H1 (cell line): Measurements from ENCODE around the gene INPP5B. TPM values are rescaled to one million over a fixed set of nuclear protein-coding genes. Genes with fewer than 3 reads are reported as not detected.

Experiments used
- CTCF ChIA-PET: fragments of 300-600 bp; sonication (Branson Sonifier 250); formaldehyde crosslinking; loops from one replicate; lab custom pipeline; 2021; ENCODE audit not compliant: partially characterized antibody; lab: Charles Lee
- POLR2A ChIA-PET: fragments of 300-600 bp; sonication (Branson Sonifier 250); formaldehyde crosslinking; loops from one replicate; lab custom pipeline; 2021; ENCODE audit warnings: inconsistent platforms; ENCODE audit not compliant: partially characterized antibody; lab: Charles Lee
- DNase-seq, 2 experiments: peaks; one replicate each; pipeline versions ENCODE4 v3.0.0 to v3.0.0-alpha.2; 2010 to 2022; ENCODE audit warnings: low spot score in 2 of 2, low read depth in 1 of 2, mixed read lengths in 1 of 2
- FAIRE-seq: peaks from 2 replicates; lab custom pipeline; 2011; peaks lifted over from hg19 to GRCh38; lab: Jason Lieb, UNC
- H2AFZ ChIP-seq: 2 replicates; pipeline ENCODE4 v1.8.1; 2012; ENCODE audit warnings: low read length, inconsistent platforms
- H2AK5ac ChIP-seq: 2 replicates; pipeline ENCODE4 v1.6.1; 2013; ENCODE audit warnings: low read depth, low read length
- H2BK120ac ChIP-seq: replicated peaks from 2 replicates; pipeline ENCODE3; 2013; ENCODE audit warnings: low read depth, low read length, inconsistent platforms
- H2BK12ac ChIP-seq: 2 replicates; pipeline ENCODE4 v1.6.1; 2013; ENCODE audit warnings: low read depth, low read length
- H2BK15ac ChIP-seq: 2 replicates; pipeline ENCODE4 v1.6.1; 2013; ENCODE audit warnings: low read length
- H2BK20ac ChIP-seq: 2 replicates; pipeline ENCODE4 v1.6.1; 2013; ENCODE audit warnings: low read length
- H2BK5ac ChIP-seq: 2 replicates; pipeline ENCODE4 v1.6.1; 2013; ENCODE audit warnings: low read depth, low read length
- H3K14ac ChIP-seq: 2 replicates; pipeline ENCODE4 v1.6.1; 2013; ENCODE audit warnings: inconsistent platforms; ENCODE audit not compliant: insufficient read length
- H3K18ac ChIP-seq: 2 replicates; pipeline ENCODE4 v1.6.1; 2013; ENCODE audit warnings: low read length; ENCODE audit errors: extremely low read depth
- H3K23ac ChIP-seq: 2 replicates; pipeline ENCODE4 v1.6.1; 2013; ENCODE audit warnings: inconsistent platforms; ENCODE audit not compliant: insufficient read length
- H3K23me2 ChIP-seq: 2 replicates; pipeline ENCODE4 v1.6.1; 2013; ENCODE audit warnings: low read depth, low read length
- H3K27ac ChIP-seq: 2 replicates; pipeline ENCODE4 v1.6.1; 2011; ENCODE audit warnings: low read depth, low read length, inconsistent platforms
- H3K27me3 ChIP-seq, 4 experiments: replicated peaks in 1 of 4; 1 replicate in 1 of 4; 2 replicates in 3 of 4; pipeline versions ENCODE4 v1.6.1 to v1.8.1; 2011 to 2013; ENCODE audit warnings: low read length in 3 of 4, mild to moderate bottlenecking in 3 of 4, inconsistent platforms in 2 of 4, mixed read lengths in 2 of 4, moderate library complexity in 1 of 4; ENCODE audit not compliant: control insufficient read depth in 3 of 4, insufficient read depth in 3 of 4; ENCODE audit errors: extremely low read depth in 1 of 4
- H3K36me3 ChIP-seq, 4 experiments: 2 replicates each; pipeline versions ENCODE4 v1.6.1 to v1.8.1; 2011 to 2013; ENCODE audit warnings: mild to moderate bottlenecking in 4 of 4, low read length in 3 of 4, moderate library complexity in 2 of 4, control low read depth in 1 of 4, inconsistent platforms in 1 of 4; ENCODE audit not compliant: insufficient read depth in 4 of 4, control insufficient read depth in 2 of 4
- H3K4ac ChIP-seq: replicated peaks from 2 replicates; pipeline ENCODE3; 2013; ENCODE audit warnings: low read length, low read depth, mixed read lengths, inconsistent platforms; ENCODE audit not compliant: insufficient read length
- H3K4me1 ChIP-seq, 4 experiments: replicated peaks in 1 of 4; 1 replicate in 1 of 4; 2 replicates in 3 of 4; pipeline versions ENCODE4 v1.6.1 to v1.8.1; 2011 to 2013; ENCODE audit warnings: low read length in 3 of 4, inconsistent platforms in 2 of 4, mixed read lengths in 1 of 4; ENCODE audit not compliant: insufficient read depth in 4 of 4, control insufficient read depth in 3 of 4
- H3K4me2 ChIP-seq, 2 experiments: 2 replicates each; pipeline versions ENCODE4 v1.6.1 to v1.8.1; 2011 to 2013; ENCODE audit warnings: low read depth in 2 of 2, low read length in 2 of 2, control low read depth in 1 of 2, inconsistent platforms in 1 of 2, mild to moderate bottlenecking in 1 of 2; ENCODE audit not compliant: insufficient read depth in 1 of 2
- H3K4me3 ChIP-seq, 4 experiments: fragments of 200-600, 300-600 bp in 1 of 4; sonication (generic), shearing (Covaris generic), sonication (Bioruptor Twin) in 1 of 4; 2 replicates each; pipeline versions ENCODE4 v1.5.1 to v1.8.1; 2011 to 2016; ENCODE audit warnings: low read length in 4 of 4, low read depth in 3 of 4, control low read depth in 2 of 4, inconsistent platforms in 2 of 4, mild to moderate bottlenecking in 2 of 4, mixed read lengths in 1 of 4, moderate library complexity in 1 of 4; ENCODE audit not compliant: insufficient read depth in 2 of 4; ENCODE audit errors: extremely low read depth in 1 of 4
- H3K56ac ChIP-seq: replicated peaks from 2 replicates; pipeline ENCODE3; 2013; ENCODE audit warnings: low read depth, mild to moderate bottlenecking, mixed read lengths, low read length, inconsistent platforms; ENCODE audit not compliant: insufficient read length
- H3K79me1 ChIP-seq: 2 replicates; pipeline ENCODE4 v1.6.1; 2013; ENCODE audit warnings: low read depth, low read length, control low read depth
- H3K79me2 ChIP-seq, 2 experiments: 2 replicates each; pipeline versions ENCODE4 v1.6.1 to v1.8.1; 2012 to 2013; ENCODE audit warnings: low read length in 2 of 2, mild to moderate bottlenecking in 2 of 2, inconsistent platforms in 1 of 2; ENCODE audit not compliant: insufficient read depth in 2 of 2, control insufficient read depth in 1 of 2
- H3K9ac ChIP-seq, 4 experiments: replicated peaks in 1 of 4; 1 replicate in 1 of 4; 2 replicates in 3 of 4; pipeline versions ENCODE4 v1.6.1 to v1.8.1; 2011 to 2013; ENCODE audit warnings: low read depth in 3 of 4, low read length in 3 of 4, control low read depth in 2 of 4, mild to moderate bottlenecking in 2 of 4, moderate library complexity in 2 of 4, inconsistent platforms in 1 of 4; ENCODE audit errors: extremely low read depth in 1 of 4
- H3K9me3 ChIP-seq, 2 experiments: 2 replicates each; pipeline versions ENCODE4 v1.6.1 to v1.8.1; 2012 to 2013; ENCODE audit warnings: mild to moderate bottlenecking in 2 of 2, moderate library complexity in 2 of 2, control low read depth in 1 of 2, inconsistent platforms in 1 of 2, low read depth in 1 of 2, low read length in 1 of 2, mixed read lengths in 1 of 2; ENCODE audit not compliant: insufficient read depth in 2 of 2
- H4K20me1 ChIP-seq, 2 experiments: replicated peaks in 1 of 2; 2 replicates each; pipeline versions ENCODE3 to v1.8.1; 2011 to 2013; ENCODE audit warnings: inconsistent platforms in 2 of 2, low read length in 2 of 2, mild to moderate bottlenecking in 1 of 2; ENCODE audit not compliant: insufficient read depth in 2 of 2, control insufficient read depth in 1 of 2
- H4K5ac ChIP-seq: 2 replicates; pipeline ENCODE4 v1.6.1; 2013; ENCODE audit warnings: low read length, low read depth, mixed read lengths, inconsistent platforms; ENCODE audit not compliant: insufficient read length
- H4K8ac ChIP-seq: 2 replicates; pipeline ENCODE4 v1.8.0; 2013; ENCODE audit warnings: mild to moderate bottlenecking, moderate library complexity, low read length, inconsistent platforms; ENCODE audit not compliant: insufficient read depth; ENCODE audit errors: extremely low read depth
- H4K91ac ChIP-seq: replicated peaks from 2 replicates; pipeline ENCODE3; 2013; ENCODE audit warnings: low read length, mixed read lengths, inconsistent platforms; ENCODE audit not compliant: insufficient read length
- ATF3 ChIP-seq: IDR thresholded peaks from 2 replicates; pipeline ENCODE4 v1.6.1; 2011; ENCODE audit warnings: low read depth, mild to moderate bottlenecking, low read length; ENCODE audit not compliant: insufficient read depth
- CHD2 ChIP-seq: IDR thresholded peaks from 2 replicates; pipeline ENCODE4 v1.6.1; 2012; ENCODE audit warnings: low read length, improper control_type of control experiment
- CTBP2 ChIP-seq: IDR thresholded peaks from 2 replicates; pipeline ENCODE4 v1.7.0; 2011; ENCODE audit warnings: borderline replicate concordance, mild to moderate bottlenecking, moderate library complexity, mixed read lengths, low read length; ENCODE audit not compliant: insufficient read depth, insufficient read length
- E2F6 ChIP-seq: IDR thresholded peaks from 2 replicates; pipeline ENCODE4 v1.6.1; 2012; ENCODE audit warnings: inconsistent platforms
- PHF8 ChIP-seq: fragments of 200-600 bp; sonication (generic); conservative IDR thresholded peaks from 2 replicates; pipeline ENCODE4 v1.7.1; 2012; ENCODE audit warnings: low read depth, mild to moderate bottlenecking, inconsistent platforms, low read length, moderate library complexity
- POLR2A ChIP-seq, 2 experiments: IDR thresholded peaks; 1 replicate in 1 of 2; 2 replicates in 1 of 2; pipeline ENCODE4 v1.6.1; 2011; ENCODE audit warnings: low read depth in 2 of 2, low read length in 2 of 2, mild to moderate bottlenecking in 2 of 2; ENCODE audit errors: control extremely low read depth in 1 of 2
- RBBP5 ChIP-seq: IDR thresholded peaks from 2 replicates; pipeline ENCODE4 v1.7.1; 2012; ENCODE audit warnings: low read depth, mild to moderate bottlenecking, inconsistent platforms, low read length, moderate library complexity, borderline replicate concordance
- RNF2 ChIP-seq: fragments of 200-900, 300-1000 bp; sonication (generic); IDR thresholded peaks from 2 replicates; pipeline ENCODE4 v1.7.1; 2016; ENCODE audit warnings: borderline replicate concordance, low read depth, mild to moderate bottlenecking, antibody characterized with exemption, low read length; ENCODE audit not compliant: poor library complexity, severe bottlenecking; ENCODE audit errors: missing control alignments
- SP1 ChIP-seq: IDR thresholded peaks from 2 replicates; pipeline ENCODE4 v1.6.1; 2011; ENCODE audit warnings: low read depth, low read length
- TAF1 ChIP-seq: IDR thresholded peaks from 2 replicates; pipeline ENCODE4 v1.6.1; 2011; ENCODE audit warnings: mild to moderate bottlenecking, low read depth, low read length
- YY1 ChIP-seq: IDR thresholded peaks from 2 replicates; pipeline ENCODE4 v1.6.1; 2011; ENCODE audit warnings: low read depth, mild to moderate bottlenecking, low read length
- ZNF274 ChIP-seq: IDR thresholded peaks from 2 replicates; pipeline ENCODE4 v1.7.0; 2012; ENCODE audit warnings: low read length, borderline replicate concordance; ENCODE audit errors: extremely low read depth
- whole genome bisulfite sequencing, 2 experiments: shearing (Covaris generic) in 1 of 2; methylation state at CpG; one replicate each; pipeline versions ENCODE4 v1.1.6 to v1.1.7; 2013 to 2015; ENCODE audit warnings: low lambda C conversion rate in 2 of 2, mixed read lengths in 2 of 2, inconsistent platforms in 1 of 2, low coverage in 1 of 2, missing lambda C conversion rate in 1 of 2; ENCODE audit not compliant: insufficient replicate concordance in 2 of 2, insufficient coverage in 1 of 2, insufficient read length in 1 of 2; ENCODE audit errors: extremely low coverage in 1 of 2, missing lambda C conversion rate in 1 of 2; 5-methylcytosine and 5-hydroxymethylcytosine counted together
- polyA plus RNA-seq, 7 experiments: library from polyadenylated mRNA; depleted of rRNA in 3 of 7; stranded (reverse) in 5 of 7; unstranded in 2 of 7; fragments of >200 nt in 5 of 7; fragments of 200-250 nt in 2 of 7; gene quantifications; 1 replicate in 5 of 7; 2 replicates in 1 of 7; 4 replicates in 1 of 7; pipeline versions ENCODE4 v1.2.1 to v1.2.3, GENCODE V29; 2011 to 2013; ENCODE audit warnings: missing spikeins in 2 of 7, mixed read lengths in 2 of 7
- total RNA-seq: library from RNA; stranded (reverse); fragmentation: NEBNext Ultra II Directional; extraction: Animal tissue kit (Norgen Biotek cat#: 25700); gene quantifications from 2 replicates; pipeline ENCODE4 v1.2.1, GENCODE V29; 2021

Gene INPP5B
- total and polyA plus RNA-seq, 2 of the 8 experiments (the other 6 are each of a cell fraction or from before 2014, with no cell fraction given): 14.0 to 23.7 TPM

GRCh38 chr1:37850352-37850955 lies 96.4 kb downstream of the INPP5B start:
- ChIA-PET CTCF (interaction anchor here (0.8 to 2.4 kb wide), 6 partner anchors 10 to 176 kb away, joined by 3 to 22 read pairs (median 4); partner anchors contain the start of gene MTF1), POLR2A (interaction anchor here (1.1 kb wide), 1 partner anchor 9 kb away, joined by 7 read pairs; the partner anchor contains the start of gene MTF1)
- Histone ChIP-seq H2BK20ac (no peak overlapping the region), H3K27ac (no peak overlapping the region), H3K14ac (no peak overlapping the region), H4K20me1 (peaks cover 0 to 6% of the 10 kb centered on the region in 2 experiments), H3K9ac (no peak overlapping the region), H2BK120ac (no peak overlapping the region), H3K36me3 (peaks cover 0 to 7% (median 2%) of the 10 kb centered on the region in 4 experiments; a peak in 3 of 8 replicates), H3K18ac (no peak overlapping the region), H3K56ac (no peak overlapping the region), H2BK5ac (no peak overlapping the region), H4K8ac (no peak overlapping the region), H3K4me3 (no peak overlapping the region), H3K27me3 (no peaks in the 10 kb centered on the region), H3K23ac (no peak overlapping the region), H3K4me1 (no peaks in the 10 kb centered on the region), H3K4me2 (no peak overlapping the region), H2AK5ac (no peak overlapping the region), H4K5ac (no peak overlapping the region), H2BK15ac (no peak overlapping the region), H3K4ac (no peak overlapping the region), H3K9me3 (no peaks in the 10 kb centered on the region), H2AFZ (no peak overlapping the region), H3K79me1 (peaks cover 12% of the 10 kb centered on the region), H3K23me2 (no peaks in the 10 kb centered on the region), H2BK12ac (no peak overlapping the region), H4K91ac (no peak overlapping the region), H3K79me2 (peaks cover 0 to 46% of the 10 kb centered on the region in 2 experiments; a peak in 2 of 4 replicates)
- FAIRE-seq (no peak), DNase-seq (no peak)
- WGBS, 2 experiments: 92% methylated on average over 6 of the region's 6 CpGs; no CpG with 5 or more reads in 1 of the 2 experiments
- TF ChIP-seq CTBP2: no peak
- no peak for TF ChIP-seq POLR2A (IDR thresholded peaks at IDR 0.05; ENCODE audit: control extremely low read depth in 1 of 2, low read depth in 2 of 2, low read length in 2 of 2)
- no peak for TF ChIP-seq E2F6
- no peak for TF ChIP-seq SP1
- no peak for TF ChIP-seq RNF2
- TF ChIP-seq ATF3: no peak
- TF ChIP-seq ZNF274: no peak
- no peak for TF ChIP-seq RBBP5
- TF ChIP-seq PHF8: no peak
- TF ChIP-seq YY1: no peak
- no peak for TF ChIP-seq TAF1
- TF ChIP-seq CHD2: no peak
